ENCODE measurements around the gene FOXN3. TPM values are rescaled to one million over a fixed set of nuclear protein-coding genes. Genes with fewer than 3 reads are reported as not detected.

Gene FOXN3
- total RNA-seq, 1 donor from 2014 or later, result 27.8 TPM

- TF ChIP-seq, protein P1, sequence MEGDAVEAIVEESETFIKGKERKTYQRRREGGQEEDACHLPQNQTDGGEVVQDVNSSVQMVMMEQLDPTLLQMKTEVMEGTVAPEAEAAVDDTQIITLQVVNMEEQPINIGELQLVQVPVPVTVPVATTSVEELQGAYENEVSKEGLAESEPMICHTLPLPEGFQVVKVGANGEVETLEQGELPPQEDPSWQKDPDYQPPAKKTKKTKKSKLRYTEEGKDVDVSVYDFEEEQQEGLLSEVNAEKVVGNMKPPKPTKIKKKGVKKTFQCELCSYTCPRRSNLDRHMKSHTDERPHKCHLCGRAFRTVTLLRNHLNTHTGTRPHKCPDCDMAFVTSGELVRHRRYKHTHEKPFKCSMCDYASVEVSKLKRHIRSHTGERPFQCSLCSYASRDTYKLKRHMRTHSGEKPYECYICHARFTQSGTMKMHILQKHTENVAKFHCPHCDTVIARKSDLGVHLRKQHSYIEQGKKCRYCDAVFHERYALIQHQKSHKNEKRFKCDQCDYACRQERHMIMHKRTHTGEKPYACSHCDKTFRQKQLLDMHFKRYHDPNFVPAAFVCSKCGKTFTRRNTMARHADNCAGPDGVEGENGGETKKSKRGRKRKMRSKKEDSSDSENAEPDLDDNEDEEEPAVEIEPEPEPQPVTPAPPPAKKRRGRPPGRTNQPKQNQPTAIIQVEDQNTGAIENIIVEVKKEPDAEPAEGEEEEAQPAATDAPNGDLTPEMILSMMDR (conservative IDR thresholded peaks at IDR 0.05; ENCODE audit: low read depth, low read length), result no peak
- no peak overlapping the region for H3K4me3 ChIP-seq (ENCODE audit: low read depth, low read length)
- no peak for DNase-seq (ENCODE audit: low read depth)
Observed at GRCh38 chr14:89131004-89131750, 285.9 kb downstream of the FOXN3 start.

DNA sequence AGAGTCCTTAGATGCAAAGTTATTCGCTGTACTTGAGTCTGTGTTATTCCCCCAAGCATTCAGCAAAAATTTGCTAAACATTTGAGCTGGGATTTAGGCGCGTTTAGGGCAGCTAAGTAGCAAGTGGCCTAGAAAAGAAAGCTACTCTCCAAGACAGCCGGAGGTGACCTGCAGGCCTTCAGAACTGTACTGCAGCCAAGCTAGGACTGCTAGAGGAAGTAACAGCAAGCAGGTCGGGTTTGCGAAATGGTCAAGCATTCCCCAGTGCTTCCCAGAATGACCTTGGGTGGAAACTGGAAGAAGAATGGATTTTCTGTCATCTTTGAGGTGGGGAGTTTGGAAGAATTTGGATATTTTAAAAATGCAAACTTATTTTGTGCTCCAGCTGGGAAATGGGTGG, 287.5 kb downstream of the FOXN3 start:
- DNase-seq (ENCODE audit: low read depth), result no peak

DNA sequence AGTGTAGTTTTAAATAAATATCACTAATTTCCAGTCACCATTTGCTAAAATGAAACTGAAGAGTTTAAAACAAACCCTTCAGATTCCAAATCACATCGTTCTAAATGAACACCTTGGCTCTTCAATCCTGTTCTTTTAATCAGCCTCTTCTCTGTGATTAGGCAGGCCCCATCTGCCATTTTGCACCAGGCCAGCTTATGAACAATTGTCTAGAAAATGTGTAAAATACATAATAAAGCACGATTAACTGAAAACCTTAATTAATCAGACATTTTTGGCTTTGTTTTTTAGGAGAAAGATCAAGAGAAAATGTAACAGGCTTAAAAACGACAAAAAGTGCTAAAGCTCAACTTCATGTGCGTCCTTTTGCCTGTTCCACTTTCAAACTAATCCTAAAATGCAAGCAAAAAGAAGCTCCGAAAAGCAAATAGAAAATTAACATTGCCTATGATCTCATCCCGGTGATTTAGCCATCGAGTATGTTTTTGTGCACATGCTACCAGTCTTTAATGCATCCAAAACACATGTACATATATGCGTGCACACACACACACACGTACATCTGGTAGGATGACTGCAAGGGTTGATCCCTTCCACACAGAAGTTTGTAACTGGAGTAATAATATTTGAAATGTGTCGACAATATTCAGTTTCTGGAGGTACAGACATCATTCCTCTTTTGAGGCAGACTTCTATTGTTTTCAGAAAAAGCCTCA, 288.6 kb downstream of the FOXN3 start:
- no peak for DNase-seq (ENCODE audit: low read depth)
- no peak overlapping the region for H3K4me3 ChIP-seq (ENCODE audit: low read depth, low read length)
- TF ChIP-seq, protein P1 (conservative IDR thresholded peaks at IDR 0.05; ENCODE audit: low read depth, low read length), result no peak

More for the DNA sequence above, 287.5 kb downstream of the FOXN3 start:
- H3K4me3 ChIP-seq (ENCODE audit: low read depth, low read length), result no peak overlapping the region
- TF ChIP-seq, protein P1 (conservative IDR thresholded peaks at IDR 0.05; ENCODE audit: low read depth, low read length), result no peak

DNA sequence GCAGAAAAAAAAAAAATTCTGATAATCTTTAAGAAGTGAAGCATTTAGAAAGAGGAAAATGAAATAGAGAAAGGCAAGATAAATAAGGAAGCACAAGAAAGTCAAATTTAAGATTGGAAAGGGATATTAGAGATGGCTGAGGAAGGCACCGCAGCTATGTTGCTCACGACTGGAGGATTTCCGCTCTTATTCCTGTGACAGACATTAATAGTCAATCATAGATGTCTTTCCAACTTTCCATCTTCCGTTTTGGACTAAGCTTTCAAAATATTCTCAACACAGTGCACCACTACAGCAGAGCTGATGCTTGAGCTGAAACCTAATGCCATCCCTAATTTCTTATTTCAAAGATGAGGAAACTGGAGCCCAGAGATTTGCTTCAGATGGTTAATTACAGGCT, 290.6 kb downstream of the FOXN3 start:
- H3K4me3 ChIP-seq (ENCODE audit: low read depth, low read length), result no peak overlapping the region
- TF ChIP-seq, protein P1 (conservative IDR thresholded peaks at IDR 0.05; ENCODE audit: low read depth, low read length), result no peak
- DNase-seq (ENCODE audit: low read depth), result no peak

DNA sequence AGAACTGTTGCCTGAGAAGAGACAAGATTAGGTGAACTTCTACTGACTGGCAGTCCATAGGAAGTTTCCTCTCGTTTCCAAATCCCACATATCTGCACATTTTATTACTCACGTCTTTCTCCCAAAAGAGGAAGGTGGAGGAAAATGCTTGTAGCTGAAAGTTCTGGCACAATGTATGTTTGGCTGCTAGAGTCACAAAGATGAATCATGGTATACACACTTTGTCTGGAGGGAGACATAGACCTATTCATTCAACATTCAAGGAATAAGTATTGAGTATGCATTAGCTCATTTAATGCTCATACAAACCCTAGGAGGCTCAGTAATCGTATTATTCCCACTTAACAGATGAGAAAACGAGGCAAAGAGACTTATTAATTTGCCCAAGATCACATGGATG, 291.8 kb downstream of the FOXN3 start:
- DNase-seq (ENCODE audit: low read depth), result no peak
- H3K4me3 ChIP-seq (ENCODE audit: low read depth, low read length), result no peak overlapping the region
- TF ChIP-seq, protein P1 (conservative IDR thresholded peaks at IDR 0.05; ENCODE audit: low read depth, low read length), result no peak

DNA sequence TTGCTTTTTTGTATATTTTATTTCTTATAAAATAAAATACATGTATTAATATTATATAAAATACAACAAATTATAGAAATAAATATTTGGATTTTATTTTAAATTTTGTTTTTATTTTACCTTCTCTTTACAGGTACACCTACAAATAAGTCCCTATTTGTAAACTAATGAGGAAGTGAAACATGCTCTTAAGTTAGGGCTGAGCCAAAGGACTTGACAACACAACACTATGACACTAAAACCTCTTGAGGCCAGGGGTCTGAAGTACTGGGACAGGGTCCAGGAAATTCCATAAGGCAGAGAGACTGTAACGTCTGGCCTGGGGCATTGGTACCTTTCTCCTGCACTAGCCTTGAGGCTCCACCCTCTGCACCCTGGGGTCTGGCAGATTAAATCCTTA, 293.2 kb downstream of the FOXN3 start:
- H3K4me3 ChIP-seq (ENCODE audit: low read depth, low read length), result no peak overlapping the region
- TF ChIP-seq, protein P1 (conservative IDR thresholded peaks at IDR 0.05; ENCODE audit: low read depth, low read length), result no peak
- DNase-seq (ENCODE audit: low read depth), result no peak
